HPDE6-E6E7 (cell line): ENCODE data around the gene DHCR7.

Experiments used
- DNase-seq: peaks from one replicate; pipeline ENCODE4 v3.0.0; 2011; ENCODE audit warnings: missing footprints; ENCODE audit errors: extremely low spot score

Gene DHCR7

DNA sequence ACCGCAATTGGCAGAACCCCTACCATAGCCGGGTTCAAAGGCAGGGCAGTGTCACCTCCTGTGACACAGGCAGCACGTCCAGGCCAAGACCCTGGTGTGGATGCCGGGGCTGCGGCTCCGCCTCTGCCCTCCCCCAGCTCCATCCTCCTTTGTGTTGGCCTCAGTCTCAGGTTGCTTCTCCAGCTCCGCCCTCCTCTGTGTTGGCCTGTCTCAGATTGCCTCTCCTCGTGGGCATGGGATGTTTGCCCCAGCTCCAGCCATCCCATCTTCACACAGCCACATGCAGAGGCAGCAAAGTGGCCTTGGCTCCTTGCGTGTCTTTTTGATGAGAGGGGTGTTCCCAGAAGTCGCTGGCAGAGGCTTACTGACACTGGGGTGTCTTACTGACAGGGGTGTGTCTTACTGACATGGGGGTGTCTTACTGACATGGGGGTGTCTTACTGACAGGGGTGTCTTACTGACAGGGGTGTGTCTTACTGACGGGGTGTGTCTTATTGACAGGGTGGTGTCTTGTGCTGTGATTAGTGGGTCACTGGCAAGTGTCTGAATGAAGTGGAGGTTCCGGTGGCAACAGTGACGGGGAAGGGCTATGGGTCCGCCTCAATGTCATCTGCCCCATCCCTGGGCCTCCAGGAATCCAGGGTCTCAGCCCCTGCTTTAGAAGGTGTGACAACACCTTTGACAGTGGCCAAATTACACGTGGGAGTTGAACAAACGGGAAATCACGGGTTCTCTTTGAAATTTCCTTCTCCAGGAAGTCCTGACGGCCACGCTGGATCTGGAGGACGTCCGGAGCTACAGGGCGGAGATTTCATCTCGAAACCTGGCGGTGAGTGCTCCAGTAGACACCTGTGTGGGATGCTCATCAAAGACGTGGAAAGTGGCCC lies 29.7 kb upstream of the DHCR7 start:
- DNase-seq = no peak

DNA sequence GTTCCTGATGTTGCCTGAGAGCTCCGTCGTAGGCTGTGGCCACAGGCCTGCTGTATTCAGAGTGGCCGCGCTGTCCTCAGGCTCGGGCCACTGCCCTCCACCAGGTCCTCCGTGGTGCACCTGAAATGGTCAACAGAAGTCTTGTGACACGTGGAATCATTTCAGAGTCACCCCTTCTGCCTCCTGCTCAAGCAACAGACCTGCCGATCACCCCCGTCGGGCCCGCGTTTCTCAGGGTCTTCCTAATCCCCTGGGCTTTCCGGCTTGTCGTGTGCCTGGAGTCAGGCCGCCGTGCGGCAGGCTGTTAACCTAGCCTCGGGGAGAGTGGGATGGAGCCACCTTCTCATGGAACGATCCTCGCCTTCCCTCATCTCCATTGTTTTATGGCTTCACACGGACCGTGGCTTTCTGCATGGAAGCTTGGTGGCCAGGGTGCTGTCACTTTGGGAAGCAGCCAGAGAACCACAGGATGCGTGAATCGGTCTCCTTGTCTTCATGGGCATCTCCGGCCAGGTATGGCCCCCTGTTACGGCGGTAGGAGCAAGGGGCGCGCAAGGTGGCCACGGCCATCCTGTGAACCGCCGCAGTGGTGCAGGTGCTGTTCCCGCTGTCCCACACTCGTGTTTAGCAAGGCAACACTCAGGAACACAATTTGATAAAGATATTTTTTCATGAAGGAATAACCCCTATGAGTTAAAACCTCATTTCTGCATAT lies 28.9 kb upstream of the DHCR7 start:
- DNase-seq = no peak

GRCh38 chr11:71476031-71476430 lies 27.8 kb upstream of the DHCR7 start:
- DNase-seq = no peak

GRCh38 chr11:71474771-71475483 lies 26.7 kb upstream of the DHCR7 start:
- DNase-seq = no peak

DNA sequence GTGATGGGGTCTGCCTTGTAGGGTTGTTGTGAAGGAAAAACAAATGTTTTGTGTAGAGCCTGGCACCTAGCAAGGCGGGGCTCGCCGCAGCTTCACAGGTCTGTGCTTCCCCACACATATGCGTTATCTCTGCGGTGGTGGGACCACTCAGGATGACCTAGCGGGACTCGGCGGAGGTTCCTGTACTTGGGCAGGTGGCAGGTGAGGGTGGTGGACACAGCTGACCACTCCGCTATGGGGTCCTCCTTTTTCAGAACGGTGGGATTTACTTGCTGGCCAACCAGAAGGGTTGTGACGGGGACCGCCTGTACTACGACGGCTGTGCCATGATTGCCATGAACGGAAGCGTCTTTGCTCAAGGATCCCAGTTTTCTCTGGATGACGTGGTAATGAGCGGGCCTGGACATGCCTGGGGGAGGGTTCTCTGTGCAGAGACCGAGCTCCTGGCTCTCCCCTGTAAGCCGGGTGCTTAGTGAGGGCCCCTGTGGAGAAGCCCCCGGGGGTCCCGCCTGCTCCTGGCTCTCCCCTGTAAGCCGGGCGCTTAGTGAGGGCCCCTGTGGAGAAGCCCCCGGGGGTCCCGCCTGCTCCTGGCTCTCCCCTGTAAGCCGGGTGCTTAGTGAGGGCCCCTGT lies 26.1 kb upstream of the DHCR7 start:
- DNase-seq = no peak

DNA sequence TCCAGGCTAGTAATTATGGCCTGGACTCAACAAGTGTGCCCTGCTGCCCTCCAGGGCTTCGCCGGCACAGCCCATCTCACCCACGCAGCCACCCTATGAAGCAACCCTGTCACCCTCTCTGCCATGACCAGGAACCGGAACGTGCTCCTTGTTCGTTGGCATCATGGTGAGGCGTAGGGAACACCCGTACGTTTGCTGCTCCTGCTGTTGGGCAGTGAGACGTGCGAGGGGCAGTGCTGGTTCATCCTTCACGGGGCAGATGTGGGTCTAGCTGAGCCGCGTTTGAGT lies 25.5 kb upstream of the DHCR7 start:
- no peak for DNase-seq

DNA sequence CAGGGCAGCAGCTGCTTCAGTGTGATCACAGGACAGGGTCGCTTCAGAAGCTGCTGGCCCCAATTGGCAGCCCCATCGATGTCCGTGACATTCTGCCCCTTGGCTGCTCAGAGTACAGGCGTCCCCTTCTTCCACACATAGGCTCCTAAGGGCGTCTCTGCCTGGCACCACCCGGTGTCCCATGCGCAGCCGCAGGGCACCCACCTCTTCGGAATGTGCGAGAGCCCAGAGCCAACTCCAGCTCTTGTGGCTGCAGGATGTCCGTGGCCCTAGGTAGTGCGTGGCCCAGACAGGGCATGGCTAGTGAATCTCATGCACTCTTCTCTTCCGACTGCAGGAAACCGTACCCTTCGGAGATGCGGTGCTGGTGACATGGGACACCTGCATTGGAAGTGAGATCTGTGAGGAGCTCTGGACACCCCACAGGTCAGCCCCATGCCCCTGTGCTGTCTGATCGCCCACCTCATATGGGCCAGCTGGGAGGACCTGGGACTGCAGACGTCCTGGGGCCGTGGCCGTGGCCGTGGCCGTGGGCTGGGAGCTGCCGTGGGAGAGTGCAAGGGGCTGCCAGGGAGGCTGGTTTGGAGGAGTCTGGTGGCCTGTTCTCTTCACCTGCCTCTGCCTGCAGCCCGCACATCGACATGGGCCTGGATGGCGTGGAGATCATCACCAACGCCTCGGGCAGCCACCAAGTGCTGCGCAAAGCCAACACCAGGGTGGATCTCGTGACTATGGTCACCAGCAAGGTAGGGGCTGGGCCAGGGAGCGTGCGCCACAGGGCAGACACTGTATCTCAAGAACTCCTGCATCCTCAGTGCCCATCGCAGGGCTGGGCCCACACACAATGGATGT lies 25.0 kb upstream of the DHCR7 start:
- DNase-seq = no peak

DNA sequence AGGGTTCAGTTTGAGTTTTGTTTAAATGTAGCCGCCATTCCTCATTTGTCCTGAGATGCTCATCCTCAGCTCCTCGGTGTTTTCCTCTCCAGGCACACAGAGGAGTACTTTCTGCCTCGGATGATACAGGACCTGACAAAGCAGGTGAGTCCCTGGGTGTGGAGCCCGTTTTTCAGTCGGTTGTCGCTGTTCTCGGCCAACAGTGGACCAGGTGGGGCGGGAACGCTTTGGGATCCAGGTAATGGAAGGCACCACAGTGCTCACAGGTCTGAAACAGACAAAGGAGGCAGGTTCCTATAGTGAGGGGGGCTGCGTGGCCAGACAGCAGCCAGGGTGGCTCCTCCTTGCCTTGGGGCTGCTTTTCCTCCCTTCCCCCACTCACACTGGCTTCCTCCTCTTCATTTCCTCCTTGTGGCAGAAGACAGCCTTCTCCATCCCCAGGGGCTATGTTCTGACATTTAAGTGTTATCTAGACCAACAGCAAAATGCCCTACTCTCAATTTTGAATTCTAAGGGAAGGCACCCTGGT lies 24.2 kb upstream of the DHCR7 start:
- DNase-seq = no peak

DNA sequence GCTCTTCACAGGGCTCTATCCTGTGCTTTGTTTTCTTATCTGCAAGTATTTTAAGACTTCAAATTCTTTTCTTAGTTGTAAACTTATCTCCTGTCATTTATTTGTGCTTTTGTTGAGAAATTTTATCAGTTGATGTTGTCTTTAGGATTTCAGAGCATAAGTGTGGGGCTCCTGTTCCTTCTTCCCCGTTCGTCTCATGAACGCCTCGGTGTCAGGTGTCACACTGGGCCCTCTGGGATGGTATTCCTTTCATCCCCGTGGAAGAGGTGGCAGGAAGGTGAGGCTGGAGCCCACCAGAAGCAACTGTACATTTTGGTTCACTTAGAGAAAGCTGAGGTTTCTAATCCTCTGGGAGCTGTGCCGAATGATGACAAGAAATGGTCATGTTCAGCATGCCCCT lies 22.8 kb upstream of the DHCR7 start:
- no peak for DNase-seq

DNA sequence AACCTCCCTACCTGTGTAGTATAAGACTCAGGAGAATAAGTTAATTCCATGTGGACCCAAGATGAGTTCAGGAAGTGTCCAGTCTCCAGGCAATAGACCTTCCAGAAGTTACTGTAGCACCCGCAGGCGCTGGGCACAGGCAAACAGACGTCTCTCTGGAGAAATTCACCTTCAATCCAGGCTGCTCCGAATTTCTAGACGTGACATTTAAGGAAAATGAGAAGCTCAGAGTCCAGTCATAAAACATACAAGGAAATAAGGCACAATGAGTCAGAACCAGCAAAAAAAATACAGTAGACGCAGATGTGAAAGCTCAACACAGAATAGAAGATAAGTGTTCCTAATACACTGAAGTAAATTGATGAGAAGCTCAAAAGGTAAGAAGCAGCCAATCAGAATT lies 19.0 kb upstream of the DHCR7 start:
- DNase-seq = no peak

- DNase-seq = no peak
These were observed 18.2 kb upstream of the DHCR7 start for GRCh38 chr11:71466358-71466757.

DNA sequence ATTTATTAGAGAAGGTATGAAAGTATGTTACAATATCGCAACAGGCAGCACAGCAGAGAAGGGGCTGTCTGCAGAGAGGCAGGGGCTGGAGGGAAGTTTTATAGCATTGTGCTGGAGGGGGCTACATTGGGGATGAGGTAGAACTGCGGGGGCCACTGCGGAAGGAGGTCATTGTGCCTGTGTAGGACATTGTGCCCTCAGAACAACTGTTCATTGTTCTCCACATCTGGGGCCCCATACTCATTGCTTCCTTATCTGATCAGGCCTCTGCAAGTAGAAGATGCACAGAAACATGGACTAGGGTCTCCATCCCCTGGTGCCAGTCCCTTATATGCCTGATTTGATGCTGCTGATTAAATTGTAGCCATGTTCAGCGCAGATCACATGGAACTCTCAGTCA lies 16.9 kb upstream of the DHCR7 start:
- no peak for DNase-seq

GRCh38 chr11:71463331-71464211 lies 15.4 kb upstream of the DHCR7 start:
- no peak for DNase-seq

GRCh38 chr11:71462726-71463125 lies 14.5 kb upstream of the DHCR7 start:
- no peak for DNase-seq

GRCh38 chr11:71461696-71462095 lies 13.5 kb upstream of the DHCR7 start:
- no peak for DNase-seq

- no peak for DNase-seq
These were observed 11.7 kb upstream of the DHCR7 start for GRCh38 chr11:71459767-71460320.

- no peak for DNase-seq
These were observed 11.0 kb upstream of the DHCR7 start for GRCh38 chr11:71459076-71459766.

DNA sequence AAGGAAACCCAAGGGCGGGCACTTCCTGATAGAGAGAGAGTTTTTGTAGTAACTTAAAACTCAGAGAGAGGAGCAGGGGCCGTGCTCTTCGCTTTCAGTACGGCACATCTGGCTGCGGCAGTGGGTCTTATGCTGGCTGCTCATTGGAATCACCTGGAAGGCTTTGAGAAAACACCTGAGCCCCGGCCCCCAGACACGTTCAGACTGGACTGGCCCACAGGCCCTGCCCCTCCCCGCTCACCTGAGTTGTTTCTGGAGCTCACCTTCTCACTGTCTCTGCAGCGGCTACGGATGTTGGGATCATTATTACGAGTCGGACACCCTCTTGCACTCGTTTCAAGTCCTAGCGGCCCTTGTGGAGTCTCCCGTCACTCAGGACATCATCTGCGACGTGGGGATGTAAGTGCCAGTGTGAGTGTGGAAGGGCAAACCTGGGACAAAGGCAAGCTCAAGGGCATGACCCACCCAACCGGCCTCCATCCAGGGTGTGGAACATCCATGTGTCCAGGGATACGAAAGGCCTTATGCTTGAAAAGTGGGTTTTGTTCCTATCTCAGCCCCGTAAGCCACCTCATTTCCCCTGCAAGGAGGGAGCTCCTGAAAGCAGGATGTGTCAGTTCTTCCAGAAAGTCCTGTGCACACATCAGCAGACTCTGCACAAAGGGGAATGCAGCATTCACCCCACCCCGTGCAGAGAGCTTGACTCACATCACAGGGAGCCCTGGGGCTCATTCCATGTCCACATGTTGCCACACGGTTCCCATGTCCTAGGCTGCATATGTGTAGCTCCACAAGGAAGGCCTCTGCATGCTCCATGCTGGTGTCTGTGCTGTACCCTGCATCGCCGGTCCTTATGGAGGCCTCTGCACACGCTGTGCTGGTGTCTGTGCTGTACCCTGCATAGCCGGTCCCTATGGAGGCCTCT lies 10.2 kb upstream of the DHCR7 start:
- no peak for DNase-seq
